ENCODE data around the gene POLR2F. TPM values are rescaled to one million over a fixed set of nuclear protein-coding genes. Genes with fewer than 3 reads are reported as not detected.
"Not testable (repeated sequence)": the region's sequence is repeated elsewhere in the genome, so short reads cannot be mapped to it uniquely, and the experiment has no call there.

The POLR2F gene
- total RNA-seq, 1 experiment from 2014 or later, result 141 TPM

DNA sequence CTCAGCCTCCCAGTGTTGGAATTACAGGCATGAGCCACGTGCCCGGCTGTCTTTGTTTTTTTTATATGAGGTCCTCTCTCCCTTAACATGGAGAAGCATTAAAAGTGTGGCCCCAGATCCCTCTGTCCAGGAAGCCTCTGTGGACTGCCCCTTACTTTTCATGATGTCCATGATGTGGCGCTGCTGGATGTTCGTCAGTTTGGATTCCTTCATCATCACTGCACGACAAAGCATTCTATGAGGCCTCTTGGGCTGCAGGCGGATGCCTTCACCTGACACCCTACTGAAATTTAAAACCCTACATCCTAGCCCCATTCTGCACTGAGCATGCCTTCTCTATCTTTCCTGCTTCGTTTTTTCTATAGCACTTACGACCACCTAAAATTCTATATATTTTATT is 2.2 kb upstream of the POLR2F start:
- H3K79me2 ChIP-seq (ENCODE audit: insufficient read depth, low read length), result peaks cover 6% of the 10 kb centered on the region; the same call in 1 of the 2 replicates

DNA sequence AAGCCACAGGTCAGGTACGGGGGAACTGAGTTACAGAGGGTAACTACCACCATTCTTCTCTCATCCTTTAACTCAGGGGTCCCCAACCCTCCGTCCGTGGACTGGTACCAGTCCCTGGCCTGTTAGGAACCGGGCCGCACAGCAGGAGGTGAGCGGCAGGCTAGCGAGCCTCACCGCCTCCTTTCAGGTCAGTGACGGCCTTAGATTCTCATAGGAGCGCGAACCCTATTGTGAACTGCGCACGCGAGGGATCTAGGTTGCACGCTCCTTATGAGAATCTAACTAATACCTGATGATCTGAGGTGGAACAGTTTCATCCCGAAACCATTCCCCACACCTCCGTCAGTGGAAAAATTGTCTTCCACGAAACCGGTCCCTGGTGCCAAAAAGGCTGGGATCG is 870 bp upstream of the POLR2F start:
- not testable (repeated sequence) for DNase-seq

More for the DNA sequence above, 2.2 kb upstream of the POLR2F start:
- Histone ChIP-seq H3K9me3 (ENCODE audit: control insufficient read depth, low read depth, low read length) (no peaks in the 10 kb centered on the region), H2BK20ac (ENCODE audit: low read depth, low read length, poor library complexity, severe bottlenecking) (no peak overlapping the region), H2BK120ac (ENCODE audit: low read depth, low read length, poor library complexity, severe bottlenecking) (no peak overlapping the region), H3K4me2 (ENCODE audit: insufficient read depth, insufficient read length, low read length) (no peak overlapping the region), H3K27me3 (ENCODE audit: insufficient read depth, low read length) (no peaks in the 10 kb centered on the region), H4K5ac (ENCODE audit: insufficient read length, low read depth, low read length) (no peak overlapping the region), H3K9ac (ENCODE audit: extremely low read depth, insufficient read length, low read length) (peak overlapping the region; percentile 31), H2AK5ac (ENCODE audit: insufficient read length, low read length) (no peak overlapping the region), H4K8ac (replicated peaks; ENCODE audit: insufficient read length, low read depth, low read length) (no peak overlapping the region), H3K56ac (ENCODE audit: insufficient read length, low read depth, low read length) (no peak overlapping the region), H3K4me1 (ENCODE audit: insufficient read depth, low read length) (no peaks in the 10 kb centered on the region), H2BK12ac (ENCODE audit: insufficient read length, low read depth, low read length) (no peak overlapping the region), H3K79me1 (ENCODE audit: insufficient read depth, low read depth, low read length, poor library complexity, severe bottlenecking) (peaks cover 7% of the 10 kb centered on the region), H3K23ac (ENCODE audit: insufficient read length, low read depth, low read length) (no peak overlapping the region), H3T11ph (ENCODE audit: low read length) (no peak overlapping the region), H2BK15ac (ENCODE audit: low read depth, low read length) (no peak overlapping the region), H3K14ac (ENCODE audit: insufficient read depth, low read length) (no peak overlapping the region), H2BK5ac (ENCODE audit: insufficient read length, low read length) (no peak overlapping the region), H2AFZ (ENCODE audit: low read length) (no peak overlapping the region), H3K4ac (ENCODE audit: low read depth, low read length) (no peak overlapping the region), H3K27ac (ENCODE audit: insufficient read length, low read depth, low read length) (no peak overlapping the region), H3K18ac (ENCODE audit: insufficient read length, low read depth, low read length) (no peak overlapping the region), H3K23me2 (ENCODE audit: insufficient read length, low read depth, low read length, poor library complexity, severe bottlenecking) (peaks cover 13% of the 10 kb centered on the region), H4K20me1 (ENCODE audit: control insufficient read depth, insufficient read depth, insufficient read length) (no peaks in the 10 kb centered on the region), H4K91ac (ENCODE audit: insufficient read length, low read depth, low read length) (no peak overlapping the region)
- peaks cover 19 to 23% of the 10 kb centered on the region in 2 experiments for H3K4me1 Mint-ChIP-seq
- peak; percentile 65 for DNase-seq
- no CpG with 5 or more reads among the region's 8 CpGs for WGBS (ENCODE audit: extremely low coverage, insufficient read length, low lambda C conversion rate)
- H3K4me3 Mint-ChIP-seq, result peak overlapping the region in 1 of 2 experiments; percentile 67; a peak in 2 of 5 replicates
- TF ChIP-seq, protein P1, sequence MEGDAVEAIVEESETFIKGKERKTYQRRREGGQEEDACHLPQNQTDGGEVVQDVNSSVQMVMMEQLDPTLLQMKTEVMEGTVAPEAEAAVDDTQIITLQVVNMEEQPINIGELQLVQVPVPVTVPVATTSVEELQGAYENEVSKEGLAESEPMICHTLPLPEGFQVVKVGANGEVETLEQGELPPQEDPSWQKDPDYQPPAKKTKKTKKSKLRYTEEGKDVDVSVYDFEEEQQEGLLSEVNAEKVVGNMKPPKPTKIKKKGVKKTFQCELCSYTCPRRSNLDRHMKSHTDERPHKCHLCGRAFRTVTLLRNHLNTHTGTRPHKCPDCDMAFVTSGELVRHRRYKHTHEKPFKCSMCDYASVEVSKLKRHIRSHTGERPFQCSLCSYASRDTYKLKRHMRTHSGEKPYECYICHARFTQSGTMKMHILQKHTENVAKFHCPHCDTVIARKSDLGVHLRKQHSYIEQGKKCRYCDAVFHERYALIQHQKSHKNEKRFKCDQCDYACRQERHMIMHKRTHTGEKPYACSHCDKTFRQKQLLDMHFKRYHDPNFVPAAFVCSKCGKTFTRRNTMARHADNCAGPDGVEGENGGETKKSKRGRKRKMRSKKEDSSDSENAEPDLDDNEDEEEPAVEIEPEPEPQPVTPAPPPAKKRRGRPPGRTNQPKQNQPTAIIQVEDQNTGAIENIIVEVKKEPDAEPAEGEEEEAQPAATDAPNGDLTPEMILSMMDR (conservative IDR thresholded peaks at IDR 0.05), result peak; percentile 15; the same call in 1 of the 3 replicates
- peak overlapping the region in 2 of 3 experiments; percentile 67 to 72; a peak in 2 of 7 replicates for H3K27ac Mint-ChIP-seq
- H3K9me3 Mint-ChIP-seq, result no peaks in the 10 kb centered on the region
- H3K27me3 Mint-ChIP-seq (ENCODE audit: low read depth), result peaks cover 2% of the 10 kb centered on the region
- peaks cover 0 to 5% (median 0%) of the 10 kb centered on the region in 3 experiments; a peak in 3 of 7 replicates for H3K36me3 Mint-ChIP-seq (ENCODE audit: insufficient read depth in 1 of 3, low read depth in 3 of 3)

More for the DNA sequence above, 870 bp upstream of the POLR2F start:
- H3K4me1 Mint-ChIP-seq, result peaks cover 19 to 23% of the 10 kb centered on the region in 2 experiments
- H3K36me3 Mint-ChIP-seq (ENCODE audit: insufficient read depth in 1 of 3, low read depth in 3 of 3), result peaks cover 11 to 18% (median 12%) of the 10 kb centered on the region in 3 experiments; a peak in 5 of 7 replicates
- not testable (repeated sequence) for H3K9me3 ChIP-seq (ENCODE audit: control insufficient read depth, low read depth, low read length); H3K18ac ChIP-seq (ENCODE audit: insufficient read length, low read depth, low read length); H3K4ac ChIP-seq (ENCODE audit: low read depth, low read length); H3T11ph ChIP-seq (ENCODE audit: low read length); H4K20me1 ChIP-seq (ENCODE audit: control insufficient read depth, insufficient read depth, insufficient read length); H2BK120ac ChIP-seq (ENCODE audit: low read depth, low read length, poor library complexity, severe bottlenecking); H3K27ac Mint-ChIP-seq; H4K5ac ChIP-seq (ENCODE audit: insufficient read length, low read depth, low read length); H2BK15ac ChIP-seq (ENCODE audit: low read depth, low read length); H3K79me2 ChIP-seq (ENCODE audit: insufficient read depth, low read length); H3K27ac ChIP-seq (ENCODE audit: insufficient read length, low read depth, low read length); H3K27me3 Mint-ChIP-seq (ENCODE audit: low read depth); H3K27me3 ChIP-seq (ENCODE audit: insufficient read depth, low read length); H4K8ac ChIP-seq (replicated peaks; ENCODE audit: insufficient read length, low read depth, low read length); H3K56ac ChIP-seq (ENCODE audit: insufficient read length, low read depth, low read length); H3K9ac ChIP-seq (ENCODE audit: extremely low read depth, insufficient read length, low read length); H3K14ac ChIP-seq (ENCODE audit: insufficient read depth, low read length); H3K79me1 ChIP-seq (ENCODE audit: insufficient read depth, low read depth, low read length, poor library complexity, severe bottlenecking); H2BK20ac ChIP-seq (ENCODE audit: low read depth, low read length, poor library complexity, severe bottlenecking); H3K4me1 ChIP-seq (ENCODE audit: insufficient read depth, low read length); H3K9me3 Mint-ChIP-seq; H3K23ac ChIP-seq (ENCODE audit: insufficient read length, low read depth, low read length); H2AK5ac ChIP-seq (ENCODE audit: insufficient read length, low read length); H2BK12ac ChIP-seq (ENCODE audit: insufficient read length, low read depth, low read length); H4K91ac ChIP-seq (ENCODE audit: insufficient read length, low read depth, low read length); H2BK5ac ChIP-seq (ENCODE audit: insufficient read length, low read length); H2AFZ ChIP-seq (ENCODE audit: low read length)
- peak overlapping the region; percentile 100 for H3K4me3 Mint-ChIP-seq
- peak overlapping the region; percentile 97 for H3K4me2 ChIP-seq (ENCODE audit: insufficient read depth, insufficient read length, low read length)
- H3K23me2 ChIP-seq (ENCODE audit: insufficient read length, low read depth, low read length, poor library complexity, severe bottlenecking), result peaks cover 13% of the 10 kb centered on the region
- no CpG with 5 or more reads among the region's 20 CpGs for WGBS (ENCODE audit: extremely low coverage, insufficient read length, low lambda C conversion rate)

Data from H9 (cell line).